ENCODE measurements around the gene TRIM44.
A peak's percentile ranks its signal among the peaks of the same experiment; 100 is the strongest.
"Not testable (repeated sequence)": the region's sequence is repeated elsewhere in the genome, so short reads cannot be mapped to it uniquely, and the experiment has no call there.

Gene TRIM44

DNA sequence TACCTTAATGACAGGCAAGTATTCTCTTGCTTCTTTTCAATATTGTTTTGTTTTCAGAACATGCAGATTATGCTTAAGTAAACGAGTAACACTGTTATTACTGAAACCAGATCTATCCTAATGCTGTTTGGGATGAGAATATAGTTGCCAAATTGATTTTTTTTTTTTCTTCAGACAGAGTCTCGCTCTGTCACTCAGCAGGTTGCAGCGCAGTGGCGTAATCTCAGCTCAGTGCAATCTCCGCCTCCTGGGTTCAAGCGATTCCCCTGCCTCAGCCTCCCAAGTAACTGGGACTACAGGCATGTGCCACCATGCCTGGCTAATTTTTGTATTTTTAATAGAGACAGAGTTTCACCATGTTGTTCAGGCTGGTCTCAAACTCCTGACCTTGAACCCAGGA lies 91.0 kb downstream of the TRIM44 start:
- DNase-seq (ENCODE audit: low spot score): not testable (repeated sequence)

DNA sequence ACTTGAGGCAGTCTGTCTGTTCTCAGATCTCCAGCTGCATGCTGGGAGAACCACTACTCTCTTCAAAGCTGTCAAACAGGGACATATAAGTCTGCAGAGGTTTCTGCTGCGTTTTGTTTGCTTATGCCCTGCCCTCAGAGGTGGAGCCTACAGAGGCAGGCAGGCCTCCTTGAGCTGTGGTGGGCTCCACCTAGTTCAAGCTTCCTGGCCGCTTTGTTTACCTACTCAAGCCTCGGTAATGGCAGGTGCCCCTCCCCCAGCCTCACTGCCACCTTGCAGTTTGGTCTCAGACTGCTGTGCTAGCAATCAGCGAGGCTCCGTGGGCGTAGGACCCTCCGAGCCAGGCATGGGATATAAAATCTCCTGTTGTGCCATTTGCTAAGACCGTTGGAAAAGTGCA lies 97.4 kb downstream of the TRIM44 start:
- DNase-seq (ENCODE audit: low spot score): not testable (repeated sequence)

DNA sequence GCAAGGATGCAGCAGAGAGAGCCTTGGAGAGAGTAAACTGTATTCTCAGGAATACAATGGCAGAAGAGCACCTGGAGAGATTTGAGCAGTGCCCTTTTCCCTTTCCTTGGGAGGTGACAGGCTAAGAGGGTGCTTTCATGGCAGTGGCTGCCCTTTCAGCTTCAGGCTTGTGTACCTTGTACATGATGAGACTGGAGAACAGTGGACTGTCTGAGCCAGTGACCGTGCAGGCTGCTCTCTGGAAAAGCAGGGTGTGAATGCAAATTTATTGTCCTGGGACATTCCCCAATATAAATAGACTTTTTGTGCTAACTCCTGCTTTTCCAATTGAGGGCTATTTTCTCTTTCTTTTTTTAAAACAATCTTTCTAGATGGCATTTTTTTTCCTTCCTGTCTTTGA lies 99.3 kb downstream of the TRIM44 start:
- no peak for DNase-seq (ENCODE audit: low spot score)

DNA sequence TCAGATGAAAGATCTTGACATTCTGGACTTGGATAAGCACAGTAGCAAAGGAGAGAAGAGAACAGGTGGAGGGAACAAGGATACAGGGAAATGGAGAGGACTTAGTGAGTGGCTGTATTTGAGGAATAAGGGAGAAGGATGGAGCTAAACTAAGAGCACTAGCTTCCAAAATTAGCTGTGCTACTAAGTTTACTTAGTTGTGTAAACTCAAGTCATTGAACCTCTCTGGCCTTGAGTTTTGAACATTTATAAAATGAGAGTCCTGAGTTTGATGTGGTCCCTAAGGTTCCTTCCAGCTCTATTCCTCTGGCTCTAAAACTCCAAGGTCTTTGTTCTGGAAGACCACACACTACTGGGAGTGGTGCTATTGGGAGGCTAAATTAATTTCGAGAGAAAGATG lies 100.7 kb downstream of the TRIM44 start:
- DNase-seq (ENCODE audit: low spot score): no peak

DNA sequence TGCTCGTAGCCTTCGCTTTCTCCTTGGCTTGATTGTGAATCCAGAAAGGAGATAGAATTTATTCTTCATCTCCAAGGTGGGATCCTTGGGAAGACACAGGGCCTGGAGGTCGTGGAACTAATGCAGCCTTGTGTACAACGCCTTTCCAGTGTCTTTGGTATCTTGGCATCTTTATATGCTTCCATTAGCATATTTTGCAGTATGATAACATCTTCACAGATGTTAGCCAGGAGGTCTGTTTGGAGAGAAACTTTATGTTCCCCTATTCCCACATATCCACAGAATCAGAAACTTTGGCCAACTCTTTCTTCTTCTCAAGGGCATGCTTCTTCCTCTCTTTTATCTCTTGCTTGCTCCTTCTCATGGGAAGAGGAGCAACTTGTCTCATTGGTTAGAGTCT lies 101.2 kb downstream of the TRIM44 start:
- no peak for DNase-seq (ENCODE audit: low spot score)

DNA sequence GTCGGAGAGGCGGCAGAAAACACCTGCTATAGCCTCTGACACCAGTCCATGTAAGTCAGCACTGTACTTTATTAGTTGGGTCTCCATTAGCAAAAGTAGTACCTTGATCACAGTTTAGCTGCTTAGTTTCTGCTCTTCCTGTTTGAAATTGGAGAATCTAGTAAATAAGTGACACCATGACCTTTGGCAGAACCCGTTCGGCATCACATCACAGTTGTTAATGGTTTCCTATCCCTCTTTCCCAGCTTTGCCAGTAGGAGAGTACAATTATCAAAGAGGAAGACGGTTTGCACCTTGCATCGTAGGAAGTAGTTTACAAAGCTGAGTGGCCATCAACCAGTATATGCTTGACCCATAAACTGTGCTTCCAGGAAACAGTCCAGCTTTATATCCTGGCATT lies 101.8 kb downstream of the TRIM44 start:
- DNase-seq (ENCODE audit: low spot score): no peak

DNA sequence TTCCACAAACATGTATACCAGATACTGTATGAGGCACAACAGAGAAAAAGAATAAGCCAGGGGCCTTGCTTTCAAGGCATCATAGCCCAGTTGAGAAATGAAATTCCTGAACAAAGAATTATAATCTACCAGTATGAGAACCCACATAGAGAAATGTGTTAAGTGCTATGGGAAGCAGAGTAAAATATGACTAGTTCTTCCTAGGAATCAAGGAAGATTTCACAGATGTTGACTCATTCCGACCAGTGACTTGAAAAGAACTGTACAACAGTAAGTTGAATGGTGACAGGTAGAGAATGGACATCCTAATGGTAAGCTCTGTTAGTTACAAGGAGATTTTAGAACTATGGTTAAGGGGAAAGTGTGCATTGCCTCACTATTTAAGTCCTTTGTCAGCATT lies 102.6 kb downstream of the TRIM44 start:
- no peak for DNase-seq (ENCODE audit: low spot score)

DNA sequence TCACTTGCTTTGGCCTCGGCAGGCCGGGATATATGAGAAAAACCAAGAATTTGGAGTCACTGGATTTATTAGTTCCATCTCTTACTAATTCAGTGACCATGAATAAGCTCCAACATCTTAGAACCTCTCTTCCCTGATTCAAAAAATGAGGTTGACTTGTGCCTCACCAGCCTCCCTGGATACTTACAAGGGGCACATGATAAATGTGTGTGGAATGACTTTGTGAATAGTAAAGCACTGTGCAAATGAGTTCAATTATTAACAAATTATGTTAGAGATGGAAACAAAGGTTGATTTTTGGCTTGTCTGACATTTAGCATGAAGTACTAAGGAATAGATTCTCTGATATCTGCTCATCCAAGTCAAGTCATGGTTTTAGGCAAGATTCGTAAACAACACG lies 104.1 kb downstream of the TRIM44 start:
- DNase-seq (ENCODE audit: low spot score): no peak

DNA sequence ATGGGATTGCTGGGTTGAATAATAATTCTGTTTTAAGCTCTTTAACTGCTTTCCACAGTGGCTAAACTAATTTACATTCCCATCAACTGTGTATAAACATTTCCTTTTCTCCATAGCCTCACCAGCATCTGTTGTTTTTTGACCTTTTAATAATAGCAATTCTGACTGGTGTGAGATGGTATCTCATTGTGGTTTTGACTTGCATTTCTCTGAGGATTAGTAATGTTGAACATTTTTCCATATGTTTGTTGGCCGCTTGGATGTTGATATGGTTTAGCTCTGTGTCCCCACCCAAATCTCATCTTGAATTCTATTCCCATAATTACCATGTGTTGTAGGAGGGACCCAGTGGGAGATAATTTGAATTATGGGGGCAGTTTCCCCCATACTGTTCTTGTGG lies 107.8 kb downstream of the TRIM44 start:
- DNase-seq (ENCODE audit: low spot score): not testable (repeated sequence)

DNA sequence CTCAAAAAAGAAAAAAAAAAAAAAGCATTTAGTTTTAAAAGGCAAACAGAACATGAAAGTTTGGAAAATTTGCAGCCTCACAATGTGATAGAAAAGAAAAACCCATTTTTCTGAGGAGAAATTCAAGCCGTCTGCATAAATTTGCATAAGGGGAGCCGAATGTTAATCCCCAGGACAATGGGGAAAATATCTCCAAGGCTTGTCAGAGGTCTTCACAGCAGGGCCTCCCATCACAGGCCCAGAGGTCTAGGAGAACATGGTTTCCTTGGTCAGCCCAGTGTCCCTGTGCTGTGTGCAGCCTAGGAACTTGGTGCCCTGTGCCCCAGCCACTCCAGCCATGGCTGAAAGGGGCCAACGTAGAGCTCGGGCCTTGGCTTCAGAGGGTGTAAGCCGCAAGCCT lies 109.1 kb downstream of the TRIM44 start:
- no peak for DNase-seq (ENCODE audit: low spot score)

DNA sequence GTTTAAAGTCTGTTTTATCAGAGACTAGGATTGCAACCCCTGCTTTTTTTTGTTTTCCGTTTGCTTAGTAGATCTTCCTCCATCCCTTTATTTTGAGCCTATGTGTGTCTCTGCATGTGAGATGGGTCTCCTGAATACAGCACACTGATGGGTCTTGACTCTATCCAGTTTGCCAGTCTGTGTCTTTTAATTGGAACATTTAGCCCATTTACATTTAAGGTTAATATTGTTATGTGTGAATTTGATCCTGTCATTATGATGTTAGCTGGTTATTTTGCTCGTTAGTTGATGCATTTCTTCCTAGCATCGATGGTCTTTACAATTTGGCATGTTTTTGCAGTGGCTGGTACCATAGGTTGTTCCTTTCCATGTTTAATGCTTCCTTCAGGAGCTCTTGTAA lies 114.7 kb downstream of the TRIM44 start:
- DNase-seq (ENCODE audit: low spot score): not testable (repeated sequence)

DNA sequence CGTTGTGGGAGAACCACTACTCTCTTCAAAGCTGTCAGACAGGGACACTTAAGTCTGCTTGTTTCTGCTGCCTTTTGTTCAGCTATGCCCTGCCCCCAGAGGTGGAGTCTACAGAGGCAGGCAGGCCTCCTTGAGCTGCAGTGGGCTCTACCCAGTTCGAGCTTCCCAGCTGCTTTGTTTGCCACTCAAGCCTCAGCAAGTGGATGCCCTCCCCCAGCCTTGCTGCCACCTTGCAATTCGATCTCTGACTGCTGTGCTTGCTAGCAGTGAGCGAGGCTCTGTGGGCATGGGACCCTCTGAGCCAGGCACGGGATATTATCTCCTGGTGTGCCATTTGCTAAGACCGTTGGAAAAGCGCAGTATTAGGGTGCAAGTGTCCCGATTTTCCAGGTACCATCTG lies 116.4 kb downstream of the TRIM44 start:
- not testable (repeated sequence) for DNase-seq (ENCODE audit: low spot score)

DNA sequence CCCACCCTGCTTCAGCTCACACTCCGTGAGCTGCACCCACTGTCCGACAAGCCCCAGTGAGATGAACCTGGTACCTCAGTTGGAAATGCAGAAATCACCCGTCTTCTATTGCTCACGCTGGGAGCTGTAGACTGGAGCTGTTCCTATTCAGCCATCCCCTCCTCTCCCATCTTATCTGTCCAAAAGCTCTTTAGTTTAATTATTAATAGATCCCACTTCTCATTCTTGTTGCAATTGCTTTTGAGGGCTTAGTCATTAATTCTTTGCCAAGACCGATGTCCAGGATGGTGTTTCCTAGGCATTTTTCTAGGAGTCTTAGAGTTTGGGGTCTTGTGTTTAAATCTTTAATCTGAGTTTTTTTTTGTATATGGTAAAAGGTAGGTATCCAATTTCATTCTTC lies 116.8 kb downstream of the TRIM44 start:
- no peak for DNase-seq (ENCODE audit: low spot score)

DNA sequence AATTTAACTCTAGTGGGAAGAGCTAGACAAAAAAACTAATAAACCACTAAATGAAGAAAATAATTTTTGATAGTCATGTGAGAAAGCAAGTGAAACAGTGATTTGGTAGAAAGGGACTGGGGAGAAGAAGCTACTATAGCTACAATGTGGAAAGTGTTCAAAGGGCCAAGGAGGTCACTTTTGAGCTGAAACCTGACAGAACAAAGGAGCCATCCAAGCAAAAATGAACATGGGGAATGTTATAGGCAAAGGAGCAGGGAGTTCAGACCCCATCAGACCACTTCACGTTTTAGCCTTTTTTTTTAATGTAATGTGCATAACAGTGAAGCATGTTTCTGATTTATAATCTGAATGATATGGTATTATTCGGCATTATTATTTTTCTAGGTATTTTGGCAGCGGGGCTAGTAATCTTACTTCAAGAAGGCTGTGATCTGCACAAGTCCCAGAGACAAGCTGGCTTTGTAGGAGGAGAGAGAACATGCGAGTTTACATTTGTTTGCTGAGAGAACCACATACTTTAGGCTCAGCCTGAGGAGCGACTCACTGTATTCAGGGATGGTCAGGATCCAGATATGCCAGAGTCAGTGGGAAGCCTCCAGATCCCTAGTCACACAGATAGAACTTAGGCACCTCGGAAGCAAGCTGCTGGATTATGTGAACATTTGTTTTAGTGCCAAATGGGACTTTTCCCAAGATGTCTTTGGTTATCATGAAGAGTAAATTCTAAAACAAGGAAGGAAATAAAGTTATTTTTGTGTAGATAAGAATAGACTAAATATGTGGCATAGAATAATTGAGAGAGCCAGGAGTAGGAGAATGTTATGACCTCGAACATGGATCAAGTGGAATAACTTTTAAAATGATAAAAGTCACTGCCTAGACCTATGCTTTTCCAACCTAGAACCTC lies 118.6 kb downstream of the TRIM44 start:
- no peak for DNase-seq (ENCODE audit: low spot score)

DNA sequence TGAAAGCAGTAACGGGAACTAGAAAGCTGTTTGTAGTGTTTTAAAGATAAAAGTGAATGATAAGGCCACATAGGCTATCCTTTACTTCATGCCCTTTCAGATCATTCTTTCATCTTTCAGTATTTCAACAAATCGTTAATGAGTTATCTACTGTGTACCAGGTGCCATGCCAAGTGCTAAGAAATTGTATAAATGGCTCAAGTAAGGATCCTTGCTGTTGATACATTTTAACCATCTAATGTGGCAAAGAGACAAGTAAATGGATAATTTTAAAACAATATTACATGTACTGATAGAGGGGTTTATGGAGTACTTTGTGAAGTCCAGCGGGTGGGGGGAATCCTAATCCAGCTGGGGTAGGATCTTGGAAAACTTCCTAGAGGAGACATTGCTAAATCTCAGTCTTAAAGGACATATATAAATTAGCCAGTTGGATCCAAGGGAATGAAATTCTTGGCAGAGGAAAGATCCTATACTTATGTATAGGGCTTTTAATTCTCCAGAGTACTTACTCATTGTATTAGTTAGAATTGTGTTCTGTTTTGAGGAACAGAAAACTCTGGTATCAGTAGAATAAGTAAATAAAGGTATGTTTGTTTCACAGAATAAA lies 119.4 kb downstream of the TRIM44 start:
- DNase-seq (ENCODE audit: low spot score): no peak

DNA sequence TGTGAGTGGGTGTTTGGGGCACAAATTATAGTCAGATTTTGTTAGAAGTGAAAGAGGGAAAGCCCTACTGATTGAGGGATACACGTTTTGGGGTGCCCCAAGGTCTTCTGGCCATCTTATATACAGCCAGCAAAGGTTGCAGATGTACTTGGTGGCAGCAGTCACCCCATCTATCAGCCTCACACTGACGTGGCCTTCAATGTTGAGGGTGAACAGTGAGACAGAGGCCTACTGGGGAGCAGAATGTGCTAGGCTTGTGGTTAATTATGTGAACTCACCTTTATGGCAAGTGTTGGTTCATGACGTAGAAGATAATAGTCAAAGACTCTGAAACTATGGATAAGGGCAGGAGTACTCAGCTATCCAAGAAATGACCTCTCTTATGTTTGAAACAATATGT lies 121.2 kb downstream of the TRIM44 start:
- no peak for DNase-seq (ENCODE audit: low spot score)

DNA sequence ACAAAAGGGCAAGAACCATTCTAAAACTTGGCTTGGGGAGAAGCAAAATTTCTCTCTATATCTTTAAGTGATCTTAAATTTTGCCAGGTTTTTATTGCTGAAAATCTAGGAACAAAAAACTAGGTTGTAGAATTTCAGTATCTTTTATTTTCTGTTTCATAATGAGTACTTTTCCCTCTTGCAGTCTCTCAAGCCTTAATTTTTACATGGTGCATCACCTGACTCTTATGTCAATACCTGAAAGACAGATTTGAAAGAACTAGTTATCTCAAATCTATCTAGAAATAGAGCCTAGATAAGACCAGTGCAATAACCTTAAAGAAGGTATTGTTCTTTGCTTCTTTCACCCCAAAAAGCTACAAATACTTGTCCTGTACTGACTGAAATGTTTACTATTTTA lies 122.1 kb downstream of the TRIM44 start:
- DNase-seq (ENCODE audit: low spot score): no peak

DNA sequence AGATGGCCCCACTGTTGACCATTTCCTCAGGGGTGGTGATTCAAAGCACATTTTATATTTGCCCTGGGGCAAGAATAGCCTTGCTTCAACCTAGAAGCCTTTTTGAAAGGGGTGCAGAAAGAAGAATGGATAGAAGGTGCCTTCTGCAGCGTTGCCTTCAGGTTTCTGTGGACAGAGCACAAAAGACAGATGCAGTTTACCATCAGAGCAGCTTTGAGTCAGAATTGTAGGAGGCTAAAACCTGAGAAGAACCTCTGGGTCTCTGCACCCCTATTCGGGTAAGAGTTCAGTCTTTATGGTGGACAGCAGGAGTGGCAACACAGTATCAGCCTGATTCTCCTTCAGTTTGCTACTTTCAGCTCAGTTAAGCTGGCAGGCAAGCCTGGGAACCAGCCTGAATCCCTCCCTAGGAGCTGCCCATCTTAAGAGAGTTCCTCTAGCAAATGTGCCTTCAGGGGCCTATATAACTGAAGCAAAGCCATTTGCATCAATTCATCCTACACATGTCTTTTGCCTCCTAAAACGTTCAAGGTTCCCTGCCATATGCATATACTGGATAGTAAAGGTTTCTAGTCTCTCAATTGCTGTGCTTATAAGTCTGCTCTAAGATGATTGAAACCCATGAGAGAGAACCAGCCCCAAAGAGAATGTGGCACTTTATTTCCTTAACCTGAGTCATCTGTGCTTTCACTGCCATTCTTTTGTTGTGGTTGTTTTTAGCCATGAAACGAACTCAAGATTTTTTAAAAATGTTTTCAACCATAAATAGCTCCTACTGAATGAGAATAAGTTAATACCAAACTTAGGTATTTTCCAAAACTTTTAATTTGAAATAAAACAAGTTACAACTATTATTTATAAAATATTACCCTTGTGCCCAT lies 123.0 kb downstream of the TRIM44 start:
- no peak for DNase-seq (ENCODE audit: low spot score)

DNA sequence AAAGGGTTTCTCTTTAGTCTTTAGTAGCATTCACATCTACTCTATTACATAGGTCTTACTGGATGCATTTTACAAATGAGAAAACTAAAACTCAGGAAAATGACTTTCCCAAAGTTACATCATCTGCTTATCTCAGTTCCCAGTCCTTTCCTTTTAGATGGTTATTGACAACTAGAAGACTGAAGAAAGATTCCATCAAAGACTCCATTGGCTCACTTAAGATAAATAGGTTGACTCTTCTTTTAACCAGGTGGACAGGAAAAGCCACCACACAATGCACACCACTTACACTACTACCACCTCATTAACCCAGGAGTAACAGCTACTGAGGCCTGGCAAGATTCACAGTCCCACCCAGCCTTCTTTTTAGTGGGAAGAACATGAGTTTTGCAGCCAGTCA lies 123.6 kb downstream of the TRIM44 start:
- DNase-seq (ENCODE audit: low spot score): no peak

DNA sequence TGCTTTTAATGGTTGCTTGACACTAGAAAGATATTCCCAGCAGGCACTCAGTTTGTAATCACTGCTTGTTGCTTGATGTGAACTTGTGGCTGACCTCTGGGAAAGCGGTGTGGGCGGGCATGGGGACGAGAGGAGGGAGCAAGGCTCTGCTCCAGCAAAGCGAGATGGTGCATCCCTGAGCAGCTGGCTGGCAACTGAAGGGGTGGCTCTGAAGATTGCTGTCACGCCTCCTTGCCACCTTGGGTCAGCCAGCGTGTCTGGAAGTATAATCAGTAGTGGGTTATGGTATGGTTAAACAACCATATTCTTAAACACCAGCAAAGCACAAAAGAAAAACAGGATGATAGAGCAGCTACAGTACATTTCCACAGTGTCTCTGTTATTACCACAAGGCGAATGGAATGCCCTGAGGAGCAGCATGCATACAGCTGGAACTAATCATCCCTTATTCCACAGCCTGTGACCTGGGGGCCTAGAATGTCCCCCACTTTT lies 124.5 kb downstream of the TRIM44 start:
- DNase-seq (ENCODE audit: low spot score): no peak

DNA sequence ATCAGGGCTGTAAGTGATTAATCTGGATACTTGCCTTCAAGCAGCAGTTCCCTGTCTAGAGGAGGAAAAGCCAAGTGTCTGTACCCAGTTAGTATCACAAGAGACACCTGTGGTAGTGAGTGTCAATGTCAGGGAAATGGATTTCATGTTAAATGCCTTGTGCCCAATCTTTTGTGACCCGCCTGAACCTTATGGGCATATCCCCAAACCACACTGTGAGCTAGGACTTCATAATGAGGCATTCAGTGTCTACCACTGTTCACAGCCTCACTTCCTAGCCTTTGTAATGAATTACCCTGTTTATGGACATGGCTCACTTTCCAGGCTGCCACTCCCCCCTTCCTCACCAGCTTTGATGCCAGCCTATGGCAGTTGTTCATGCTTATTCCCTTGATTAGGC lies 125.1 kb downstream of the TRIM44 start:
- peak; percentile 63 for DNase-seq (ENCODE audit: low spot score)
